Esophagus squamous epithelium (tissue), 5 donors: Measurements from ENCODE around the gene ABCB11. TPM values are rescaled to one million over a fixed set of nuclear protein-coding genes. Genes with fewer than 3 reads are reported as not detected.
"Not testable (repeated sequence)": the region's sequence is repeated elsewhere in the genome, so short reads cannot be mapped to it uniquely, and the experiment has no call there.

Source experiments
- DNase-seq: peaks from one replicate; lab custom pipeline; 2025; lab: John Stamatoyannopoulos, UW
- H3K27ac ChIP-seq, 4 donors: fragments of 200-600 bp; sonication (generic); one replicate each; pipeline ENCODE4 v1.5.1; 2016 to 2019; ENCODE audit warnings: mild to moderate bottlenecking in 1 of 4
- H3K27me3 ChIP-seq, 4 donors: fragments of 200-600 bp; sonication (generic); 1 replicate in 3 of 4; 2 replicates in 1 of 4; pipeline versions ENCODE4 v1.5.1 to v1.6.0; 2017 to 2021; ENCODE audit warnings: antibody characterized with exemption in 1 of 4
- H3K36me3 ChIP-seq, 3 donors: fragments of 200-600 bp; sonication (generic); one replicate each; pipeline ENCODE4 v1.5.1; 2016 to 2019
- H3K4me1 ChIP-seq, 3 donors: fragments of 200-600 bp; sonication (generic); one replicate each; pipeline ENCODE4 v1.5.1; 2017 to 2019
- H3K4me3 ChIP-seq, 4 donors: fragments of 200-600 bp; sonication (generic); 1 replicate in 3 of 4; 2 replicates in 1 of 4; pipeline ENCODE4 v1.5.1; 2016 to 2019; ENCODE audit warnings: mild to moderate bottlenecking in 2 of 4, moderate library complexity in 1 of 4
- H3K9me3 ChIP-seq, 3 donors: fragments of 200-600 bp; sonication (generic); one replicate each; pipeline ENCODE4 v1.5.1; 2016 to 2019
- CTCF ChIP-seq, 6 experiments: fragments of 450-650 bp in 4 of 6; fragments of 200-600 bp in 2 of 6; sonication (generic) in 2 of 6; IDR thresholded peaks; one replicate each; pipeline ENCODE4 v1.5.1; 2016 to 2019; ENCODE audit warnings: antibody characterized with exemption in 6 of 6, mild to moderate bottlenecking in 4 of 6, moderate library complexity in 4 of 6
- POLR2A ChIP-seq, 4 donors: fragments of 450-650 bp; IDR thresholded peaks; one replicate each; pipeline ENCODE4 v1.6.1; 2017; ENCODE audit warnings: antibody characterized with exemption in 4 of 4, mild to moderate bottlenecking in 4 of 4, moderate library complexity in 3 of 4
- WGBS, 2 donors: methylation state at CpG; one replicate each; pipeline ENCODE4 v1.1.5; 2018; 5-methylcytosine and 5-hydroxymethylcytosine counted together
- intact Hi-C: fragments of 100-400 bp; cut with DNase I; formaldehyde crosslinking; loops from one replicate; pipeline ENCODE4 v1.15.0; 2022
- total RNA-seq, 4 donors: library from RNA; depleted of rRNA; stranded (reverse); fragments of >200 nt; gene quantifications; one replicate each; pipeline ENCODE4 v1.1.0, GENCODE V29; 2016
- donor health status: DM: yes; HTN: yes; CAD: no.

Gene ABCB11
- total RNA-seq, 4 donors from 2014 or later = 0.18 to 0.68 TPM; not detected in 2

- no peak for TF ChIP-seq POLR2A (IDR thresholded peaks at IDR 0.05)
- TF ChIP-seq CTCF (IDR thresholded peaks at IDR 0.05) = no peak
- Histone ChIP-seq H3K27me3 (no peaks in the 10 kb centered on the region), H3K27ac (no peak overlapping the region)
These were observed 35.8 kb upstream of the ABCB11 start for GRCh38 chr2:169066897-169067296.

GRCh38 chr2:169065864-169066517, 34.9 kb upstream of the ABCB11 start:
- Histone ChIP-seq H3K27me3 (no peaks in the 10 kb centered on the region), H3K4me1 (peaks cover 0 to 8% (median 0%) of the 10 kb centered on the region in 3 donors), H3K9me3 (no peaks in the 10 kb centered on the region), H3K36me3 (no peaks in the 10 kb centered on the region), H3K4me3 (no peak overlapping the region), H3K27ac (no peak overlapping the region)
- intact Hi-C loops = no loop called here
- no peak for DNase-seq
- TF ChIP-seq POLR2A (IDR thresholded peaks at IDR 0.05) = no peak
- TF ChIP-seq CTCF (IDR thresholded peaks at IDR 0.05) = no peak
- WGBS, 2 donors = 79 to 92% methylated on average over 2 of the region's 2 CpGs

More at GRCh38 chr2:169066897-169067296, 35.8 kb upstream of the ABCB11 start:
- no peaks in the 10 kb centered on the region for H3K36me3 ChIP-seq
- H3K4me3 ChIP-seq = no peak overlapping the region
- 24 to 45% methylated on average over 1 of the region's 1 CpG for WGBS, 2 donors
- intact Hi-C loops = no loop called here
- no peak for DNase-seq
- H3K9me3 ChIP-seq = no peaks in the 10 kb centered on the region
- peaks cover 0 to 12% (median 0%) of the 10 kb centered on the region in 3 donors for H3K4me1 ChIP-seq

- H3K4me3 ChIP-seq = no peak overlapping the region
- no peaks in the 10 kb centered on the region for H3K9me3 ChIP-seq
- no peak for TF ChIP-seq POLR2A (IDR thresholded peaks at IDR 0.05)
- no peak for TF ChIP-seq CTCF (IDR thresholded peaks at IDR 0.05)
- no peak overlapping the region for H3K27ac ChIP-seq
- peaks cover 0 to 8% (median 0%) of the 10 kb centered on the region in 3 donors for H3K4me1 ChIP-seq
- DNase-seq = no peak
- 30 to 31% methylated on average over 1 of the region's 1 CpG for WGBS, 2 donors
- H3K36me3 ChIP-seq = no peaks in the 10 kb centered on the region
- intact Hi-C loops = no loop called here
- H3K27me3 ChIP-seq = no peaks in the 10 kb centered on the region
These were observed 34.3 kb upstream of the ABCB11 start for GRCh38 chr2:169065422-169065821.

GRCh38 chr2:169064199-169064598, 33.1 kb upstream of the ABCB11 start:
- DNase-seq, intact Hi-C loops, H3K27me3 ChIP-seq, H3K4me1 ChIP-seq, H3K27ac ChIP-seq, H3K9me3 ChIP-seq, H3K36me3 ChIP-seq, H3K4me3 ChIP-seq: not testable (repeated sequence)
- 96% methylated on average over 17 of the region's 17 CpGs for WGBS, 2 donors

- H3K27me3 ChIP-seq, H3K36me3 ChIP-seq, intact Hi-C loops, DNase-seq, H3K4me1 ChIP-seq, H3K4me3 ChIP-seq, H3K27ac ChIP-seq: not testable (repeated sequence)
- H3K9me3 ChIP-seq = peaks cover 0 to 12% (median 5%) of the 10 kb centered on the region in 3 donors
- WGBS, 2 donors = 82 to 88% methylated on average over 2 of the region's 2 CpGs
These were observed 23.5 kb upstream of the ABCB11 start for GRCh38 chr2:169054575-169054974.

- H3K4me3 ChIP-seq = no peak overlapping the region
- H3K36me3 ChIP-seq = no peaks in the 10 kb centered on the region
- DNase-seq = no peak
- H3K9me3 ChIP-seq = peaks cover 0 to 11% (median 4%) of the 10 kb centered on the region in 3 donors
- H3K4me1 ChIP-seq = peaks cover 0 to 11% (median 5%) of the 10 kb centered on the region in 3 donors
- no peak for TF ChIP-seq CTCF (IDR thresholded peaks at IDR 0.05)
- TF ChIP-seq POLR2A (IDR thresholded peaks at IDR 0.05) = no peak
- 57 to 82% methylated on average over 3 to 5 of the region's 5 CpGs for WGBS, 2 donors
- no peak overlapping the region for H3K27ac ChIP-seq
- intact Hi-C loops = no loop called here
- H3K27me3 ChIP-seq = no peaks in the 10 kb centered on the region
These were observed 19.5 kb upstream of the ABCB11 start for GRCh38 chr2:169050476-169051240.
